ENCODE measurements around the gene GRID1.

Gene GRID1

GRCh38 chr10:85614566-85614965 lies 752.0 kb downstream of the GRID1 start:
- no peak overlapping the region for H3K27ac ChIP-seq
- no peak overlapping the region for H3K9ac ChIP-seq (ENCODE audit: insufficient read length)
- H3K36me3 ChIP-seq (ENCODE audit: insufficient read depth, low read length): no peaks in the 10 kb centered on the region
- H3K4me3 ChIP-seq: no peak overlapping the region
- TF ChIP-seq POLR2AphosphoS5 (IDR thresholded peaks at IDR 0.05; ENCODE audit: borderline replicate concordance, low read depth, low read length) (no peak), FOXP2 (optimal IDR thresholded peaks at IDR 0.05; ENCODE audit: control extremely low read depth, extremely low read length, insufficient read depth) (no peak), EZH2 (IDR thresholded peaks at IDR 0.05) (no peak)
- DNase-seq (ENCODE audit: low read depth, low spot score): no peak
- H3K9me3 ChIP-seq (ENCODE audit: low read depth, low read length): no peaks in the 10 kb centered on the region

GRCh38 chr10:85613391-85613790 lies 753.2 kb downstream of the GRID1 start:
- Histone ChIP-seq H3K9me3 (ENCODE audit: low read depth, low read length) (no peaks in the 10 kb centered on the region), H3K27ac (no peak overlapping the region), H3K4me3 (no peak overlapping the region), H3K36me3 (ENCODE audit: insufficient read depth, low read length) (no peaks in the 10 kb centered on the region), H3K9ac (ENCODE audit: insufficient read length) (no peak overlapping the region)
- no peak for DNase-seq (ENCODE audit: low read depth, low spot score)
- TF ChIP-seq FOXP2 (optimal IDR thresholded peaks at IDR 0.05; ENCODE audit: control extremely low read depth, extremely low read length, insufficient read depth): no peak
- TF ChIP-seq EZH2 (IDR thresholded peaks at IDR 0.05): no peak
- no peak for TF ChIP-seq POLR2AphosphoS5 (IDR thresholded peaks at IDR 0.05; ENCODE audit: borderline replicate concordance, low read depth, low read length)

DNA sequence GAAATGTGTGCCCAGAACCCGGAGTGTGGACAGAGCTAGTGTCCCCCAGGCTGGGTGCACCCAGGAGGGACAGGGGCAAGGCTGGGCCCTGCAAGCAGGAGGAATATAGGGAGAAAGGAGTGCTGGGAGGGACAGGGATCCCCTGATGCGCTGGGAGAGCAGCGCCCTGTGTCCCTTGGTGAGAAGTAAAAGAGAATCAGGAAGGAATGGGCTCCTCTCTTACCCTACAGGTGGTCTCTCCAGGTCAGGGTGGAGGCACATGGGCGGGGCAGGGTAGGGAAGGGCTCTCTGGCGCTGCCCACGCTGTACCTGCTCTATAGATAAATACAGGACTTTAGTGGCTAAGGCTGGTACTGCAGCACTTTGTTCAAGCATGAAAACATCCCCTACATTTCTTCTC lies 753.8 kb downstream of the GRID1 start:
- H3K36me3 ChIP-seq (ENCODE audit: insufficient read depth, low read length): no peaks in the 10 kb centered on the region
- H3K9ac ChIP-seq (ENCODE audit: insufficient read length): no peak overlapping the region
- H3K4me3 ChIP-seq: no peak overlapping the region
- no peak for DNase-seq (ENCODE audit: low read depth, low spot score)
- TF ChIP-seq FOXP2 (optimal IDR thresholded peaks at IDR 0.05; ENCODE audit: control extremely low read depth, extremely low read length, insufficient read depth) (no peak), EZH2 (IDR thresholded peaks at IDR 0.05) (no peak)
- H3K9me3 ChIP-seq (ENCODE audit: low read depth, low read length): no peaks in the 10 kb centered on the region
- H3K27ac ChIP-seq: no peak overlapping the region

DNA sequence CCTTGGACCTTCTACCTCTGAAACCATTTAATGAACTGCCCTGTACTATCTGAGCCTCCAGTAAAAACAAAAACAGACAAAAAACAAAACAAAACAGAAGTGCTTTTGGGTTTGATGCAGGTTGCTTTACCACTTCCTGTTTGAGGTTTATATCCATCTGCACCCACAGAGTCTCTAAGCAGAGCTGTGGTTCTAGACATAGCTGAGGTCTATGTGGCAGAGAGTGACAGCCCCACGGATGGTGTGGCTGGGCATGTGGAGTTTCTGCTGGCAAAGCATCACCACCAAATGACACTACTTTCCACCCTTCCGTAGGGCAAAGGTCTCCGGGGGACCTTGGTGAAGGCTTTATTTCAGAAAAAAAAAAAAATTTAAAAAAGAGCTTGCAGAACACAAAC lies 754.2 kb downstream of the GRID1 start:
- no peaks in the 10 kb centered on the region for H3K9me3 ChIP-seq (ENCODE audit: low read depth, low read length)
- no peaks in the 10 kb centered on the region for H3K36me3 ChIP-seq (ENCODE audit: insufficient read depth, low read length)
- H3K9ac ChIP-seq (ENCODE audit: insufficient read length): no peak overlapping the region
- H3K4me3 ChIP-seq: no peak overlapping the region
- no peak for DNase-seq (ENCODE audit: low read depth, low spot score)
- no peak overlapping the region for H3K27ac ChIP-seq
- no peak for TF ChIP-seq EZH2 (IDR thresholded peaks at IDR 0.05)
- TF ChIP-seq POLR2AphosphoS5 (IDR thresholded peaks at IDR 0.05; ENCODE audit: borderline replicate concordance, low read depth, low read length): no peak
- no peak for TF ChIP-seq FOXP2 (optimal IDR thresholded peaks at IDR 0.05; ENCODE audit: control extremely low read depth, extremely low read length, insufficient read depth)

DNA sequence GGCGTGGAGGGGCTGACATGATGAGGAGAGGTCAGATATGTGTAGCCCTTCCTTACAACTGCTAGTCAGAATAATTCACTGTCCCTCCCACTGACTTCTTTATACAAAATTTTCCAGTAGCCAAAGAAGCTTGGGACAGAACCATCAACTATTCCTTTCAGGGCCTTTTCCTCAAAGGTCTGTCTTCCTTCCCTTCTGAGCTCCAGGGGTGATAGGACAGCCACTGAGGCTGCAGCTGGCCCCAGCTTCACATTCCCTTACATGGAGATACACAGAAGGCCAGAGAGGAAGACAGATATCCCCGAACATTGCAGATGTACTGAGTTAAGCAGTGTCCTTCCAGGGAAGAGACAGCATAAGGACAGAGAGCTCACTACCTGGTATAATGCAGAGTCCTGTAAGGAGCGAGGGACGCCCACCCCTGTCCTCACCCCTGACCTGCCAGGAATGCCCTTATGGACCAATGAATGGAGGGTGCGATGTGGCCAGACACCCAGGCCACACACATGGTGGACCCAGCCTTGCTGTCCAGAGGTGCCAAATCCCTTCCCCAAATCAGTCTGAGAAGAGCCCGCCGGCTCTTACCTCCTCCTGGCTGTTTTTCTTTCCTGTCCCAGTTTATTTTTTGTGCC lies 754.7 kb downstream of the GRID1 start:
- no peak overlapping the region for H3K27ac ChIP-seq
- no peak for TF ChIP-seq FOXP2 (optimal IDR thresholded peaks at IDR 0.05; ENCODE audit: control extremely low read depth, extremely low read length, insufficient read depth)
- TF ChIP-seq EZH2 (IDR thresholded peaks at IDR 0.05): no peak
- no peak for TF ChIP-seq POLR2AphosphoS5 (IDR thresholded peaks at IDR 0.05; ENCODE audit: borderline replicate concordance, low read depth, low read length)
- no peak overlapping the region for H3K9ac ChIP-seq (ENCODE audit: insufficient read length)
- H3K4me3 ChIP-seq: no peak overlapping the region
- DNase-seq (ENCODE audit: low read depth, low spot score): no peak
- no peaks in the 10 kb centered on the region for H3K36me3 ChIP-seq (ENCODE audit: insufficient read depth, low read length)
- no peaks in the 10 kb centered on the region for H3K9me3 ChIP-seq (ENCODE audit: low read depth, low read length)

- TF ChIP-seq EZH2 (IDR thresholded peaks at IDR 0.05): no peak
- TF ChIP-seq POLR2AphosphoS5 (IDR thresholded peaks at IDR 0.05; ENCODE audit: borderline replicate concordance, low read depth, low read length): no peak
- TF ChIP-seq FOXP2 (optimal IDR thresholded peaks at IDR 0.05; ENCODE audit: control extremely low read depth, extremely low read length, insufficient read depth): no peak
- Histone ChIP-seq H3K27ac (no peak overlapping the region), H3K9ac (ENCODE audit: insufficient read length) (no peak overlapping the region), H3K36me3 (ENCODE audit: insufficient read depth, low read length) (no peaks in the 10 kb centered on the region), H3K4me3 (no peak overlapping the region), H3K9me3 (ENCODE audit: low read depth, low read length) (no peaks in the 10 kb centered on the region)
- DNase-seq (ENCODE audit: low read depth, low spot score): no peak
These were observed 755.4 kb downstream of the GRID1 start for GRCh38 chr10:85611093-85611740.

- no peak overlapping the region for H3K4me3 ChIP-seq
- TF ChIP-seq POLR2AphosphoS5 (IDR thresholded peaks at IDR 0.05; ENCODE audit: borderline replicate concordance, low read depth, low read length) (no peak), EZH2 (IDR thresholded peaks at IDR 0.05) (no peak), FOXP2 (optimal IDR thresholded peaks at IDR 0.05; ENCODE audit: control extremely low read depth, extremely low read length, insufficient read depth) (no peak)
These were observed 756.1 kb downstream of the GRID1 start for GRCh38 chr10:85610381-85611092.

DNA sequence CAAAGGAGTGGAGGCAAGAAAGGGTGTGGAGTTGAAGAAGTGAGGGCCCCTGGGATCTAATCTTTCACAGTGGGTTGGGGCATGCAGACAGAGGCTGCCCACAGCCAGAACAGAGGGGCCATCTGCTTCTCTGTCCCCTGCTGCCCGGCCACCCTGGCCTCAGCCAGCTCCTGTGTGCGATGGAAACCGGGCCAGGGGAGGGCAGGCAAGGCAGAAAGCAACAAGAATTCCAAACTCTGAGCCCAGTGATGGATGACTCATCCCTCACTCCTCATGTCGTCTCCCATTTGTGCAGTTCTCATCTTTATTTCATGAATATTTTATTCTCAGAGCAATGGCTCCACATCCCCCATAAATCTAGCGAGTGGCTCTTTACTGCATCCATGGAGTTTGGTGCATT lies 757.1 kb downstream of the GRID1 start:
- no peak for DNase-seq (ENCODE audit: low read depth, low spot score)

More at GRCh38 chr10:85610381-85611092, 756.1 kb downstream of the GRID1 start:
- Histone ChIP-seq H3K36me3 (ENCODE audit: insufficient read depth, low read length) (no peaks in the 10 kb centered on the region), H3K27ac (no peak overlapping the region), H3K9me3 (ENCODE audit: low read depth, low read length) (no peaks in the 10 kb centered on the region), H3K9ac (ENCODE audit: insufficient read length) (no peak overlapping the region)
- DNase-seq (ENCODE audit: low read depth, low spot score): no peak

More for the DNA sequence above, 757.1 kb downstream of the GRID1 start:
- Histone ChIP-seq H3K27ac (no peak overlapping the region), H3K4me3 (no peak overlapping the region), H3K9ac (ENCODE audit: insufficient read length) (no peak overlapping the region), H3K9me3 (ENCODE audit: low read depth, low read length) (no peaks in the 10 kb centered on the region), H3K36me3 (ENCODE audit: insufficient read depth, low read length) (no peaks in the 10 kb centered on the region)
- TF ChIP-seq POLR2AphosphoS5 (IDR thresholded peaks at IDR 0.05; ENCODE audit: borderline replicate concordance, low read depth, low read length) (no peak), EZH2 (IDR thresholded peaks at IDR 0.05) (no peak), FOXP2 (optimal IDR thresholded peaks at IDR 0.05; ENCODE audit: control extremely low read depth, extremely low read length, insufficient read depth) (no peak)
